MCF 10A (cell line): ENCODE measurements around the gene APBB2. TPM values are rescaled to one million over a fixed set of nuclear protein-coding genes. Genes with fewer than 3 reads are reported as not detected.

Experiments
- BruUV-seq: library from RNA; stranded (reverse); fragments of 400-500 nt; replicated peaks from 2 replicates; lab custom pipeline; 2021; lab: Mats Ljungman, UMichigan
- CTCF ChIA-PET: fragments of 300-600 bp; sonication (Branson Sonifier 250); formaldehyde crosslinking; extraction: SDS; loops from one replicate; lab custom pipeline; 2021; ENCODE audit warnings: antibody characterized with exemption, inconsistent platforms; lab: Yijun Ruan, JAX
- POLR2A ChIA-PET: fragments of 300-600, 350-650 bp; sonication (Branson Sonifier 250); formaldehyde crosslinking; extraction: SDS; loops from one replicate; lab custom pipeline; 2020; ENCODE audit warnings: antibody characterized with exemption, inconsistent platforms; lab: Yijun Ruan, JAX
- DNase-seq: peaks from one replicate; pipeline ENCODE4 v3.0.0-alpha.2; 2018; ENCODE audit not compliant: unreplicated experiment
- H3K27ac Mint-ChIP-seq: one replicate; pipeline ENCODE4 v1.8.0; 2022; ENCODE audit warnings: mild to moderate bottlenecking, low read depth, mixed read lengths; ENCODE audit not compliant: unreplicated experiment
- H3K27me3 Mint-ChIP-seq: one replicate; pipeline ENCODE4 v1.8.0; 2022; ENCODE audit warnings: mixed read lengths; ENCODE audit not compliant: insufficient read depth, unreplicated experiment
- H3K36me3 Mint-ChIP-seq: one replicate; pipeline ENCODE4 v1.8.0; 2022; ENCODE audit warnings: mild to moderate bottlenecking, moderate library complexity, mixed read lengths; ENCODE audit not compliant: insufficient read depth, unreplicated experiment
- H3K4me1 Mint-ChIP-seq: one replicate; pipeline ENCODE4 v1.8.0; 2022; ENCODE audit warnings: mixed read lengths; ENCODE audit not compliant: insufficient read depth, unreplicated experiment
- H3K4me3 Mint-ChIP-seq: one replicate; pipeline ENCODE4 v1.8.0; 2022; ENCODE audit warnings: mild to moderate bottlenecking, moderate library complexity, mixed read lengths; ENCODE audit not compliant: unreplicated experiment
- H3K9me3 Mint-ChIP-seq: one replicate; pipeline ENCODE4 v1.8.0; 2022; ENCODE audit warnings: mixed read lengths; ENCODE audit not compliant: unreplicated experiment
- CTCF ChIP-seq: fragments of 200-600 bp; IDR thresholded peaks from one replicate; pipeline ENCODE4 v1.8.0; 2022; ENCODE audit warnings: antibody characterized with exemption, mild to moderate bottlenecking; ENCODE audit not compliant: unreplicated experiment
- intact Hi-C: fragments of 100-400 bp; cut with micrococcal nuclease; formaldehyde crosslinking; loops from 2 replicates; pipeline ENCODE4 v1.14.1; 2022
- total RNA-seq: library from RNA; stranded (reverse); gene quantifications from 2 replicates; pipeline ENCODE4 v1.2.3, GENCODE V29; 2022

APBB2 gene
- total RNA-seq, 1 experiment from 2014 or later: 201 TPM

GRCh38 chr4:41092128-41092527, 122.2 kb downstream of the APBB2 start:
- Mint-ChIP-seq H3K27ac (no peak overlapping the region), H3K27me3 (no peaks in the 10 kb centered on the region), H3K9me3 (no peaks in the 10 kb centered on the region), H3K4me3 (no peak overlapping the region), H3K4me1 (peaks cover 17% of the 10 kb centered on the region), H3K36me3 (peaks cover 41% of the 10 kb centered on the region)
- intact Hi-C loops: no loop called here
- TF ChIP-seq CTCF: no peak
- ChIA-PET CTCF (no interaction called here), POLR2A (interaction anchor here (1.1 kb wide), 1 partner anchor 8 kb away, joined by 6 read pairs; no protein-coding TSS in a partner anchor)
- no TSS peak for BruUV-seq
- DNase-seq: no peak

GRCh38 chr4:41081847-41082246, 132.5 kb downstream of the APBB2 start:
- POLR2A ChIA-PET: interaction anchor here (2.0 kb wide), 1 partner anchor 38 kb away, joined by 7 read pairs; no protein-coding TSS in a partner anchor

GRCh38 chr4:41080976-41081375, 133.4 kb downstream of the APBB2 start:
- CTCF ChIA-PET: no interaction called here
- BruUV-seq: no TSS peak
- Mint-ChIP-seq H3K9me3 (peaks cover 4% of the 10 kb centered on the region), H3K27me3 (no peaks in the 10 kb centered on the region), H3K27ac (no peak overlapping the region), H3K36me3 (peaks cover 20% of the 10 kb centered on the region), H3K4me1 (peaks cover 14% of the 10 kb centered on the region), H3K4me3 (no peak overlapping the region)
- no peak for DNase-seq
- intact Hi-C loops: no loop called here
- POLR2A ChIA-PET: no interaction called here
- no peak for TF ChIP-seq CTCF

More at GRCh38 chr4:41081847-41082246, 132.5 kb downstream of the APBB2 start:
- no peak for TF ChIP-seq CTCF
- CTCF ChIA-PET: interaction anchor here (0.7 kb wide), 1 partner anchor 1317 kb away, joined by 5 read pairs; no protein-coding TSS in a partner anchor
- Mint-ChIP-seq H3K36me3 (peaks cover 20% of the 10 kb centered on the region), H3K4me1 (peaks cover 6% of the 10 kb centered on the region), H3K27me3 (no peaks in the 10 kb centered on the region), H3K4me3 (no peak overlapping the region), H3K9me3 (peaks cover 12% of the 10 kb centered on the region), H3K27ac (no peak overlapping the region)
- DNase-seq: no peak
- intact Hi-C loops: no loop called here
- no TSS peak for BruUV-seq

GRCh38 chr4:41079881-41080560, 134.3 kb downstream of the APBB2 start:
- intact Hi-C loops: no loop called here
- BruUV-seq: no TSS peak

More at GRCh38 chr4:41079881-41080560, 134.3 kb downstream of the APBB2 start:
- Mint-ChIP-seq H3K4me1 (peaks cover 17% of the 10 kb centered on the region), H3K4me3 (no peak overlapping the region), H3K36me3 (peaks cover 20% of the 10 kb centered on the region), H3K9me3 (no peaks in the 10 kb centered on the region), H3K27me3 (no peaks in the 10 kb centered on the region), H3K27ac (no peak overlapping the region)
- no peak for TF ChIP-seq CTCF
- POLR2A ChIA-PET: interaction anchor here (0.6 to 2.0 kb wide), 6 partner anchors 14 to 149 kb away, joined by 3 to 8 read pairs (median 3); no protein-coding TSS in a partner anchor
- DNase-seq: no peak
- CTCF ChIA-PET: interaction anchor here (0.7 to 1.9 kb wide), 3 partner anchors 11 to 152 kb away, joined by 3 to 5 read pairs (median 4); no protein-coding TSS in a partner anchor
